GM10847 (cell line): Measurements from ENCODE around the gene SYPL1.

Experiments used
- POLR2A ChIP-seq: IDR thresholded peaks from 2 replicates; pipeline ENCODE4 v1.6.1; 2011; ENCODE audit not compliant: insufficient read length; ENCODE audit errors: extremely low read depth

Gene SYPL1

GRCh38 chr7:106127984-106128780 is 16.1 kb upstream of the SYPL1 start:
- TF ChIP-seq POLR2A: no peak

- TF ChIP-seq POLR2A: no peak
Measured at GRCh38 chr7:106126170-106126938, 14.2 kb upstream of the SYPL1 start.

GRCh38 chr7:106125417-106125816 is 13.3 kb upstream of the SYPL1 start:
- no peak for TF ChIP-seq POLR2A

- TF ChIP-seq POLR2A: no peak
Measured at GRCh38 chr7:106124186-106124585, 12.1 kb upstream of the SYPL1 start.

GRCh38 chr7:106122713-106123112 is 10.6 kb upstream of the SYPL1 start:
- no peak for TF ChIP-seq POLR2A

- TF ChIP-seq POLR2A: no peak
Measured at GRCh38 chr7:106121189-106121810, 9.2 kb upstream of the SYPL1 start.

- TF ChIP-seq POLR2A: no peak
Measured at GRCh38 chr7:106120500-106120899, 8.4 kb upstream of the SYPL1 start.

- TF ChIP-seq POLR2A: no peak
Measured at GRCh38 chr7:106119719-106120118, 7.6 kb upstream of the SYPL1 start.

GRCh38 chr7:106117786-106118544 is 5.9 kb upstream of the SYPL1 start:
- no peak for TF ChIP-seq POLR2A

GRCh38 chr7:106116161-106116704 is 4.1 kb upstream of the SYPL1 start:
- no peak for TF ChIP-seq POLR2A

- TF ChIP-seq POLR2A: no peak
Measured at GRCh38 chr7:106114716-106115383, 2.7 kb upstream of the SYPL1 start.

- no peak for TF ChIP-seq POLR2A
Measured at GRCh38 chr7:106112972-106113421, 885 bp upstream of the SYPL1 start.

GRCh38 chr7:106111655-106112117 is 426 bp downstream of the SYPL1 start:
- no peak for TF ChIP-seq POLR2A
